ENCODE data around the gene ZG16. TPM values are rescaled to one million over a fixed set of nuclear protein-coding genes. Genes with fewer than 3 reads are reported as not detected.
"Not testable (repeated sequence)": the region's sequence is repeated elsewhere in the genome, so short reads cannot be mapped to it uniquely, and the experiment has no call there.

Gene ZG16
- total and polyA plus RNA-seq, 4 donors, result 0.12 to 23.9 (median 4.3) TPM; not detected in 1

- WGBS, 2 donors, result 82 to 83% methylated on average over 2 of the region's 2 CpGs
- intact Hi-C loops (cut with DNase I), result no loop called here
These were observed 39.5 kb upstream of the ZG16 start for GRCh38 chr16:29738514-29738913.

DNA sequence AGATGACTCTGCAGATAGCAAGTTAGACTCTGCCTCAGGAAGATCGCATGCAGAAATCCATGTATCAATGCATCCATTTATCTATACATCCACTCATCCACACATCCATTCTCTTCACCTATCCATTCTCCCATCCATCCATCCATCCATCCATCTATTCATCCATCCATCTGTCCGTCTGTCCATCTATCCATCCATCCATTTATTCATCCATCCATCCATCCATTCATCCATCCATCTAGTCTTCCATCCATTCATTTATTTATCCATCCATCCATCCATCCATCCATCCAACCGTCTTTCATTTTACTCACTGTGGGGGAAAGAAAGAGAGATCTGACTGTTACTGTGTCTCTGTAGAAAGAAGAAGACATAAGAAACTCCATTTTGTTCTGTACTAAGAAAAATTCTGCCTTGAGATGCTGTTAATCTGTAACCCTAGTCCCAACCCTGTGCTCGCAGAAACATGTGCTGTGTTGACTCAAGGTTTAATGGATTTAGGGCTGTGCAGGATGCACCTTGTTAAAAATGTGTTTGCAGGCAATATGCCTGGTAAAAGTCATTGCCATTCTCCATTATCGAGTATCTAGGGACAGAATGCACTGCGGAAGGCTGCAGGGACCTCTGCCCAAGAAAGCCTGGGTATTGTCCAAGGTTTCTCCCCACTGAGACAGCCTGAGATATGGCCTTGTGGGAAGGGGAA is 38.0 kb upstream of the ZG16 start:
- ATAC-seq (ENCODE audit: low FRiP score); H3K4me1 ChIP-seq (ENCODE audit: control insufficient read depth in 1 of 2, insufficient read depth in 2 of 2, low read length in 2 of 2); H3K4me3 ChIP-seq (ENCODE audit: low read length in 2 of 2); H3K9me3 ChIP-seq (ENCODE audit: control insufficient read depth, low read length); H3K27me3 ChIP-seq (ENCODE audit: control insufficient read depth in 1 of 2, insufficient read depth in 2 of 2, low read length in 1 of 2); intact Hi-C loops (cut with DNase I); H3K36me3 ChIP-seq (ENCODE audit: control insufficient read depth in 1 of 2, insufficient read depth in 2 of 2, low read length in 1 of 2); H3K27ac ChIP-seq (ENCODE audit: low read depth in 1 of 2, low read length in 2 of 2): not testable (repeated sequence)
- 79 to 82% methylated on average over 6 of the region's 6 CpGs for WGBS, 2 donors
- peak in 1 of 2 donors; percentile 9 for DNase-seq

More at GRCh38 chr16:29738514-29738913, 39.5 kb upstream of the ZG16 start:
- H3K27ac ChIP-seq (ENCODE audit: low read depth in 1 of 2, low read length in 2 of 2), result no peak overlapping the region
- peaks cover 3% of the 10 kb centered on the region for H3K9me3 ChIP-seq (ENCODE audit: control insufficient read depth, low read length)
- H3K4me3 ChIP-seq (ENCODE audit: low read length in 2 of 2), result no peak overlapping the region
- H3K27me3 ChIP-seq (ENCODE audit: control insufficient read depth in 1 of 2, insufficient read depth in 2 of 2, low read length in 1 of 2), result peaks cover 0 to 1% of the 10 kb centered on the region in 2 donors
- H3K36me3 ChIP-seq (ENCODE audit: control insufficient read depth in 1 of 2, insufficient read depth in 2 of 2, low read length in 1 of 2), result no peaks in the 10 kb centered on the region
- DNase-seq (peak in 1 of 2 donors; percentile 18), ATAC-seq (ENCODE audit: low FRiP score) (no peak)
- H3K4me1 ChIP-seq (ENCODE audit: control insufficient read depth in 1 of 2, insufficient read depth in 2 of 2, low read length in 2 of 2), result no peaks in the 10 kb centered on the region

DNA sequence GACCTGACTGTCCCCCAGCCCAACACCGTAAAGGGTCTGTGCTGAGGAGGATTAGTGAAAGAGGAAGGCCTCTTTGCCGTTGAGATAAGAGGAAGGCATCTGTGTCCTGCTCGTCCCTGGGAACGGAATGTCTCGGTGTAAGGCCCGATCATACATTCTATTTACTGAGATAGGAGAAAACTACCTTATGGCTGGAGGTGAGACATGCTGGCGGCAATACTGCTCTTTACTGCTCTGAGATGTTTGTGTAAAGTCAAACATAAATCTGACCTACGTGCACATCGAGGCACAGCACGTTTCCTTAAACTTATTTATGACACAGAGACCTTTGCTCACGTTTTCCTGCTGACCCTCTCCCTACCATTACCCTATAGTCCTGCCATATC is 37.4 kb upstream of the ZG16 start:
- intact Hi-C loops (cut with DNase I); H3K4me3 ChIP-seq (ENCODE audit: low read length in 2 of 2); ATAC-seq (ENCODE audit: low FRiP score); H3K36me3 ChIP-seq (ENCODE audit: control insufficient read depth in 1 of 2, insufficient read depth in 2 of 2, low read length in 1 of 2); H3K4me1 ChIP-seq (ENCODE audit: control insufficient read depth in 1 of 2, insufficient read depth in 2 of 2, low read length in 2 of 2); H3K27ac ChIP-seq (ENCODE audit: low read depth in 1 of 2, low read length in 2 of 2); H3K27me3 ChIP-seq (ENCODE audit: control insufficient read depth in 1 of 2, insufficient read depth in 2 of 2, low read length in 1 of 2); H3K9me3 ChIP-seq (ENCODE audit: control insufficient read depth, low read length): not testable (repeated sequence)
- peak in 1 of 2 donors; percentile 11 for DNase-seq
- WGBS, 2 donors, result 75 to 78% methylated on average over 11 of the region's 11 CpGs

DNA sequence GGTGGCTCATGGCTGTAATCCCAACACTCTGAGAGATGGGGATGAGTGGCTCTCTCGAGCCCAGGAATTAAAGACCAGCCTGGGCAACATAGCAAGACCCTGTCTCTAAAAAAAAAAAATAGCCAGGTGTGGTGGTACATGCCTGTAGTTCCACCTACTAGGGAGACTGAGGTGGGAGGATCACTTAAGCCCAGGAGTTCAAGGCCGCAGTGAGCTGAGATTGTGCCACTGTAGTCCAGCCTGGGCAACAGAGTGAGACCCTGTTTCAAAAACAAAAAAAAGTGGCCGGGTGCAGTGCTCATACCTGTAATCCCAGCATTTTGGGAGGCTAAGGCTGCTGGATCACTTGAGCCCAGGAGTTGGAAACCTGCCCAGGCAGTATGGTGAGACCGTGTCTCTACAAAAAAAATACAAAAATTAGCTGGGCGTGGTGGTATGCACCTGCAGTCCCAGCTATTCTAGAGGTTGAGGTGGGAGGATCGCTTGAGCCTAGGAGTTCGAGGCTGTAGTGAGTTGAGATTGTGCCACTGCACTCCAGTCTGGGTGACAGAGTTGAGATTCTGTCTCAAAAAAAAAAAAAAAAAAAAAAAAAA is 35.3 kb upstream of the ZG16 start:
- peaks cover 1% of the 10 kb centered on the region for H3K9me3 ChIP-seq (ENCODE audit: control insufficient read depth, low read length)
- H3K4me1 ChIP-seq (ENCODE audit: control insufficient read depth in 1 of 2, insufficient read depth in 2 of 2, low read length in 2 of 2), result no peaks in the 10 kb centered on the region
- no peak overlapping the region for H3K27ac ChIP-seq (ENCODE audit: low read depth in 1 of 2, low read length in 2 of 2)
- no peaks in the 10 kb centered on the region for H3K27me3 ChIP-seq (ENCODE audit: control insufficient read depth in 1 of 2, insufficient read depth in 2 of 2, low read length in 1 of 2)
- no peaks in the 10 kb centered on the region for H3K36me3 ChIP-seq (ENCODE audit: control insufficient read depth in 1 of 2, insufficient read depth in 2 of 2, low read length in 1 of 2)
- WGBS, 2 donors, result 85 to 88% methylated on average over 7 of the region's 7 CpGs
- no peak overlapping the region for H3K4me3 ChIP-seq (ENCODE audit: low read length in 2 of 2)
- no peak for DNase-seq
- intact Hi-C loops (cut with DNase I), result no loop called here
- no peak for ATAC-seq (ENCODE audit: low FRiP score)

- Histone ChIP-seq H3K27ac (ENCODE audit: low read depth in 1 of 2, low read length in 2 of 2) (no peak overlapping the region), H3K4me3 (ENCODE audit: low read length in 2 of 2) (no peak overlapping the region), H3K4me1 (ENCODE audit: control insufficient read depth in 1 of 2, insufficient read depth in 2 of 2, low read length in 2 of 2) (no peaks in the 10 kb centered on the region), H3K36me3 (ENCODE audit: control insufficient read depth in 1 of 2, insufficient read depth in 2 of 2, low read length in 1 of 2) (no peaks in the 10 kb centered on the region), H3K27me3 (ENCODE audit: control insufficient read depth in 1 of 2, insufficient read depth in 2 of 2, low read length in 1 of 2) (no peaks in the 10 kb centered on the region), H3K9me3 (ENCODE audit: control insufficient read depth, low read length) (peaks cover 1% of the 10 kb centered on the region)
- DNase-seq (no peak), ATAC-seq (ENCODE audit: low FRiP score) (no peak)
- intact Hi-C loops (cut with DNase I), result no loop called here
- WGBS, 2 donors, result 83 to 93% methylated on average over 5 of the region's 5 CpGs
These were observed 34.6 kb upstream of the ZG16 start for GRCh38 chr16:29743475-29743826.

GRCh38 chr16:29743827-29744531 is 34.1 kb upstream of the ZG16 start:
- Histone ChIP-seq H3K4me3 (ENCODE audit: low read length in 2 of 2) (no peak overlapping the region), H3K36me3 (ENCODE audit: control insufficient read depth in 1 of 2, insufficient read depth in 2 of 2, low read length in 1 of 2) (no peaks in the 10 kb centered on the region), H3K4me1 (ENCODE audit: control insufficient read depth in 1 of 2, insufficient read depth in 2 of 2, low read length in 2 of 2) (no peaks in the 10 kb centered on the region), H3K27ac (ENCODE audit: low read depth in 1 of 2, low read length in 2 of 2) (no peak overlapping the region), H3K9me3 (ENCODE audit: control insufficient read depth, low read length) (peaks cover 1% of the 10 kb centered on the region), H3K27me3 (ENCODE audit: control insufficient read depth in 1 of 2, insufficient read depth in 2 of 2, low read length in 1 of 2) (no peaks in the 10 kb centered on the region)
- intact Hi-C loops (cut with DNase I), result no loop called here
- DNase-seq (peak in 1 of 2 donors; percentile 29), ATAC-seq (ENCODE audit: low FRiP score) (peak; percentile 24)
- 84 to 85% methylated on average over 21 of the region's 21 CpGs for WGBS, 2 donors

DNA sequence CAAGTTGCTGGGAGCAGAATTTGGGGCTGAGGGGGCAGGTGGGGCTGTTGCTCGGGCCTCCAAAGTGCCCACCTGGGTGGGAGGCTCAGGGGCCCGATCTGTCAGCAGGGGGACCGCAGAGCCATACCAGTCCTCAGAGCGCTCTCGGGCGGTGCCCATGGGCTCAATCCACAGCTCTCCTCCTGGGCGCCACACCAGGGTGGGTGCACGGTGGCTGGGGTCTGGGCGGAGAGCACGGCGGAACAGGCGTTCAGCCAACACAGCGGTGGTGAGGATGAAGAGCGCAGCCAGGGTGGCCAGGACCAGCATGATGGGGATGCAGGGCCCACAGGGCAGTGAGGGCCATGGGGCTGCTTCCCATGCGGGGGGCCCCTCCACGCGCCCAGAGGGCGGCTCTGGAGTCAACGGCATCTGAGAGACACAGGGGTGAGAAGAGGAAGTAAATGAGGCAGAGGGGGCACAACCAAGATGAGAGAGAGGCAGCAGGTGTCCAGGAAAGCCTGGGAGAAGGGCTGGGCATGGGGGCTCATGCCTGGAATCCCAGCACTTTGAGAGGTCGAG is 33.4 kb upstream of the ZG16 start:
- no peaks in the 10 kb centered on the region for H3K4me1 ChIP-seq (ENCODE audit: control insufficient read depth in 1 of 2, insufficient read depth in 2 of 2, low read length in 2 of 2)
- H3K9me3 ChIP-seq (ENCODE audit: control insufficient read depth, low read length), result peaks cover 1% of the 10 kb centered on the region
- H3K36me3 ChIP-seq (ENCODE audit: control insufficient read depth in 1 of 2, insufficient read depth in 2 of 2, low read length in 1 of 2), result no peaks in the 10 kb centered on the region
- DNase-seq (peak in 1 of 2 donors; percentile 49), ATAC-seq (ENCODE audit: low FRiP score) (peak; percentile 37)
- WGBS, 2 donors, result 91 to 92% methylated on average over 20 of the region's 20 CpGs
- H3K4me3 ChIP-seq (ENCODE audit: low read length in 2 of 2), result no peak overlapping the region
- no peak overlapping the region for H3K27ac ChIP-seq (ENCODE audit: low read depth in 1 of 2, low read length in 2 of 2)
- intact Hi-C loops (cut with DNase I), result loop anchor here in 1 of 2 donors (5.0 kb wide), 1 partner anchor 263 kb away; no protein-coding TSS in a partner anchor
- no peaks in the 10 kb centered on the region for H3K27me3 ChIP-seq (ENCODE audit: control insufficient read depth in 1 of 2, insufficient read depth in 2 of 2, low read length in 1 of 2)

DNA sequence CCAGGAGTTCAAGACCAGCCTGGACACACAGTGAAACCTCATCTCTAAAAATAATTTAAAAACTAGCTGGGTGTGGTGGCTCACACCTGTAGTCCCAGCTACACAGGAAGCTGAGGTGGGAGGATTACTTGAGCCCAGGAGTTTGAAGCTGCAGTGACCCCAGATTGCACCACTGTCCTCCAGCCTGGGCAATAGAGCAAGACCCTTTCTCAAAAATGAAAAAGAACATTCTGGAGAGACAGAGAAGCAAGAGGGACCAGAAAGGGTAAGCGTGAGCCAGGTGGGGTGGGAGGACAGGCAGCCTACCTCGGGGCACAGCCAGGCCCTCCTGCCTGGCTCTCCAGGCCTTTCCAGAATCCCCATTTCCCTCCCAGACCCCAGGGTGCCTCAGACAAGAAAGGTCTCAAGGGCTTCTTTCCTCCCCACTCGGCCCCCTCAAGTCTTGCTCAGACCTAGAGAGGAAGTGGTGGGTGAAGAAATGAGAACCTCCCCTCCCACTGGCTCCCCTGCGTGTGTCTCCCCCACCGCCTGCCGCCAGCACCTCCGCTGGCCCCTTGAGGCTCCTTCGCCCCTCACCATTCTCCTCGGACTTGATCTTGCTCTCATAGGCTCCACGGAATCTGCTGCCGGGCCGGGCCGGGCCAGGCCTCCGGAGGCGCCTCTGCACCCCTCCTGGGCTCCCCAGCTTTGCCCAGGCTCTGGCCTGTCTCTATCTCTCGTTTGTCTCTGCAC is 32.8 kb upstream of the ZG16 start:
- intact Hi-C loops (cut with DNase I), result loop anchor here in 1 of 2 donors (5.0 kb wide), 1 partner anchor 262 kb away; no protein-coding TSS in a partner anchor
- no peaks in the 10 kb centered on the region for H3K27me3 ChIP-seq (ENCODE audit: control insufficient read depth in 1 of 2, insufficient read depth in 2 of 2, low read length in 1 of 2)
- ATAC-seq (ENCODE audit: low FRiP score), result peak; percentile 17
- no peaks in the 10 kb centered on the region for H3K36me3 ChIP-seq (ENCODE audit: control insufficient read depth in 1 of 2, insufficient read depth in 2 of 2, low read length in 1 of 2)
- H3K4me1 ChIP-seq (ENCODE audit: control insufficient read depth in 1 of 2, insufficient read depth in 2 of 2, low read length in 2 of 2), result no peaks in the 10 kb centered on the region
- no peak overlapping the region for H3K4me3 ChIP-seq (ENCODE audit: low read length in 2 of 2)
- peak in 1 of 2 donors; percentile 46 for DNase-seq
- peaks cover 1% of the 10 kb centered on the region for H3K9me3 ChIP-seq (ENCODE audit: control insufficient read depth, low read length)
- H3K27ac ChIP-seq (ENCODE audit: low read depth in 1 of 2, low read length in 2 of 2), result no peak overlapping the region
- 85 to 88% methylated on average over 15 to 16 of the region's 16 CpGs for WGBS, 2 donors
